ENCODE data around the gene PILRA.
"Not testable (repeated sequence)": the region's sequence is repeated elsewhere in the genome, so short reads cannot be mapped to it uniquely, and the experiment has no call there.

DNA sequence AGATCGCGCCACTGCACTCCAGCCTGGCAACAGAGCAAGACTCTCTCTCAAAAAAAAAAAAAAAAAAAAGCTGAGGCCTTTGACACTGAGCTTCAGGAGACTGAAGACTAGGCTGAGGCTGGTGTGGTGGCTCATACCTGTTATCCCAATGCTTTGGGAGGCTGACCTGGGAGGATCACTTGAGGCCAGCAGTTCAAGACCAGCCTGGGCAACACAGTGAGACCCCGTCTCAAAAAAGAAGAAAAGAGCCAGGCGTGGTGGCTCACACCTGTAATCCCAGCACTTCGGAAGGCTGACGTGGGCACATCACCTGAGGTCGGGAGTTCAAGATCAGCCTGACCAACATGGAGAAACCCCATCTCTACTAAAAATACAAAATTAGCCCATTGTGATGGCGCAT is 74.1 kb downstream of the PILRA start:
- TF ChIP-seq POLR2A (IDR thresholded peaks at IDR 0.05): not testable (repeated sequence)
- TF ChIP-seq, protein P1, sequence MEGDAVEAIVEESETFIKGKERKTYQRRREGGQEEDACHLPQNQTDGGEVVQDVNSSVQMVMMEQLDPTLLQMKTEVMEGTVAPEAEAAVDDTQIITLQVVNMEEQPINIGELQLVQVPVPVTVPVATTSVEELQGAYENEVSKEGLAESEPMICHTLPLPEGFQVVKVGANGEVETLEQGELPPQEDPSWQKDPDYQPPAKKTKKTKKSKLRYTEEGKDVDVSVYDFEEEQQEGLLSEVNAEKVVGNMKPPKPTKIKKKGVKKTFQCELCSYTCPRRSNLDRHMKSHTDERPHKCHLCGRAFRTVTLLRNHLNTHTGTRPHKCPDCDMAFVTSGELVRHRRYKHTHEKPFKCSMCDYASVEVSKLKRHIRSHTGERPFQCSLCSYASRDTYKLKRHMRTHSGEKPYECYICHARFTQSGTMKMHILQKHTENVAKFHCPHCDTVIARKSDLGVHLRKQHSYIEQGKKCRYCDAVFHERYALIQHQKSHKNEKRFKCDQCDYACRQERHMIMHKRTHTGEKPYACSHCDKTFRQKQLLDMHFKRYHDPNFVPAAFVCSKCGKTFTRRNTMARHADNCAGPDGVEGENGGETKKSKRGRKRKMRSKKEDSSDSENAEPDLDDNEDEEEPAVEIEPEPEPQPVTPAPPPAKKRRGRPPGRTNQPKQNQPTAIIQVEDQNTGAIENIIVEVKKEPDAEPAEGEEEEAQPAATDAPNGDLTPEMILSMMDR (IDR thresholded peaks at IDR 0.05): not testable (repeated sequence)

All from adrenal gland (tissue), 5 donors.